GM21529 (cell line): ENCODE data around the gene SLC12A7.
"Not testable (repeated sequence)": the region's sequence is repeated elsewhere in the genome, so short reads cannot be mapped to it uniquely, and the experiment has no call there.

Experiments used
- ATAC-seq: cut with Tn5 transposase; IDR thresholded peaks from one replicate; pipeline ENCODE4 v1.9.1; 2021; ENCODE audit not compliant: unreplicated experiment

SLC12A7 gene

GRCh38 chr5:1065891-1066650, 45.8 kb downstream of the SLC12A7 start:
- no peak for ATAC-seq

- no peak for ATAC-seq
Measured at GRCh38 chr5:1065143-1065750, 46.6 kb downstream of the SLC12A7 start.

GRCh38 chr5:1064383-1065142, 47.3 kb downstream of the SLC12A7 start:
- no peak for ATAC-seq

- ATAC-seq, result no peak
Measured at GRCh38 chr5:1063661-1064382, 48.0 kb downstream of the SLC12A7 start.

GRCh38 chr5:1062761-1063568, 48.9 kb downstream of the SLC12A7 start:
- ATAC-seq, result no peak

- ATAC-seq, result no peak
Measured at GRCh38 chr5:1061916-1062315, 49.9 kb downstream of the SLC12A7 start.

GRCh38 chr5:1061292-1061691, 50.6 kb downstream of the SLC12A7 start:
- not testable (repeated sequence) for ATAC-seq

- no peak for ATAC-seq
Measured at GRCh38 chr5:1060535-1060981, 51.3 kb downstream of the SLC12A7 start.

- no peak for ATAC-seq
Measured at GRCh38 chr5:1059884-1060263, 52.0 kb downstream of the SLC12A7 start.

GRCh38 chr5:1058988-1059883, 52.6 kb downstream of the SLC12A7 start:
- no peak for ATAC-seq

GRCh38 chr5:1058083-1058945, 53.5 kb downstream of the SLC12A7 start:
- no peak for ATAC-seq

- ATAC-seq, result no peak
Measured at GRCh38 chr5:1057485-1058082, 54.3 kb downstream of the SLC12A7 start.

GRCh38 chr5:1056611-1057484, 55.0 kb downstream of the SLC12A7 start:
- no peak for ATAC-seq

- no peak for ATAC-seq
Measured at GRCh38 chr5:1055896-1056610, 55.8 kb downstream of the SLC12A7 start.

GRCh38 chr5:1054799-1055775, 56.8 kb downstream of the SLC12A7 start:
- ATAC-seq, result no peak
